SK-N-SH (cell line): ENCODE results near the gene B2M. TPM values are rescaled to one million over a fixed set of nuclear protein-coding genes. Genes with fewer than 3 reads are reported as not detected.
A peak's percentile ranks its signal among the peaks of the same experiment; 100 is the strongest.

Experiments used
- CTCF ChIA-PET: fragments of 300-600, 350-600 bp; formaldehyde crosslinking; extraction: SDS; loops from one replicate; lab custom pipeline; 2021; lab: Yijun Ruan, JAX
- POLR2A ChIA-PET: fragments of 350-600 bp; sonication (Branson Sonifier 250); formaldehyde crosslinking; extraction: SDS; loops from one replicate; lab custom pipeline; 2020; ENCODE audit warnings: antibody characterized with exemption, inconsistent platforms; lab: Yijun Ruan, JAX
- DNase-seq: peaks from one replicate; pipeline ENCODE4 v3.0.0; 2012
- H2AFZ ChIP-seq: fragments of 200-600 bp; sonication (generic); 2 replicates; pipeline ENCODE4 v1.8.1; 2016; ENCODE audit warnings: antibody characterized with exemption, mild to moderate bottlenecking, low read depth
- H3F3A ChIP-seq: fragments of 200-600 bp; sonication (generic); replicated peaks from 2 replicates; pipeline ENCODE3; 2016; ENCODE audit warnings: antibody characterized with exemption, mild to moderate bottlenecking; ENCODE audit not compliant: insufficient read depth
- H3K27ac ChIP-seq, 2 experiments: fragments of 200-500 bp in 1 of 2; fragments of 200-600 bp in 1 of 2; sonication (Bioruptor generic) in 1 of 2; sonication (generic), shearing (Covaris generic) in 1 of 2; 2 replicates each; pipeline versions ENCODE4 v1.5.1 to v1.6.1; 2014 to 2016; ENCODE audit warnings: low read depth in 2 of 2, inconsistent platforms in 1 of 2, low read length in 1 of 2, mild to moderate bottlenecking in 1 of 2, mixed read lengths in 1 of 2
- H3K27me3 ChIP-seq: fragments of 200-600 bp; sonication (generic), shearing (Covaris generic); 2 replicates; pipeline ENCODE4 v1.6.1; 2016; ENCODE audit warnings: mixed run types; ENCODE audit not compliant: insufficient read depth
- H3K36me3 ChIP-seq, 2 experiments: fragments of 200-500 bp in 1 of 2; fragments of 200-600 bp in 1 of 2; sonication (Bioruptor generic) in 1 of 2; sonication (generic) in 1 of 2; replicated peaks in 1 of 2; 2 replicates each; pipeline versions ENCODE3 to v1.5.1; 2014 to 2016; ENCODE audit warnings: low read length in 1 of 2, mild to moderate bottlenecking in 1 of 2; ENCODE audit not compliant: insufficient read depth in 2 of 2, control insufficient read depth in 1 of 2
- H3K4me1 ChIP-seq, 2 experiments: fragments of 200-500 bp in 1 of 2; fragments of 200-600 bp in 1 of 2; sonication (Bioruptor generic) in 1 of 2; sonication (generic), shearing (Covaris generic) in 1 of 2; 2 replicates each; pipeline versions ENCODE4 v1.5.1 to v1.6.1; 2014 to 2016; ENCODE audit warnings: low read depth in 1 of 2, low read length in 1 of 2, mixed run types in 1 of 2; ENCODE audit not compliant: insufficient read depth in 2 of 2, control insufficient read depth in 1 of 2
- H3K4me2 ChIP-seq: fragments of 200-600 bp; sonication (generic), shearing (Covaris generic); 2 replicates; pipeline ENCODE4 v1.6.1; 2017; ENCODE audit warnings: mixed run types
- H3K4me3 ChIP-seq, 2 experiments: fragments of 200-500 bp in 1 of 2; fragments of 200-600 bp in 1 of 2; sonication (Bioruptor generic) in 1 of 2; sonication (generic), shearing (Covaris generic) in 1 of 2; 2 replicates each; pipeline versions ENCODE4 v1.5.1 to v1.8.1; 2014 to 2016; ENCODE audit warnings: low read depth in 2 of 2, inconsistent platforms in 1 of 2, low read length in 1 of 2, mild to moderate bottlenecking in 1 of 2, mixed read lengths in 1 of 2, moderate library complexity in 1 of 2
- H3K79me2 ChIP-seq: fragments of 200-600 bp; sonication (generic); 2 replicates; pipeline ENCODE4 v1.8.1; 2017; ENCODE audit warnings: mild to moderate bottlenecking; ENCODE audit not compliant: insufficient read depth
- H3K9ac ChIP-seq: fragments of 200-600 bp; sonication (generic); 2 replicates; pipeline ENCODE4 v1.6.1; 2017; ENCODE audit warnings: mixed run types
- H3K9me2 ChIP-seq: fragments of 200-600 bp; sonication (generic); 2 replicates; pipeline ENCODE4 v1.6.1; 2017; ENCODE audit warnings: mixed run types
- H3K9me3 ChIP-seq: fragments of 200-600 bp; sonication (generic); 2 replicates; pipeline ENCODE4 v1.6.1; 2017; ENCODE audit warnings: mixed run types, mild to moderate bottlenecking, moderate library complexity
- H4K20me1 ChIP-seq: fragments of 200-600 bp; sonication (generic); 2 replicates; pipeline ENCODE4 v1.6.1; 2017; ENCODE audit warnings: mild to moderate bottlenecking, mixed run types; ENCODE audit not compliant: insufficient read depth
- CHD2 ChIP-seq: fragments of 150-350 bp; IDR thresholded peaks from 2 replicates; pipeline ENCODE4 v1.6.1; 2018; ENCODE audit warnings: low read length; ENCODE audit not compliant: partially characterized antibody
- CTCF ChIP-seq: fragments of 200-600 bp; sonication (generic); IDR thresholded peaks from 2 replicates; pipeline ENCODE4 v1.6.1; 2017; ENCODE audit warnings: antibody characterized with exemption, mild to moderate bottlenecking, moderate library complexity
- ELF1 ChIP-seq: IDR thresholded peaks from 2 replicates; pipeline ENCODE4 v1.4.0; 2012
- EZH2phosphoT487 ChIP-seq: fragments of 200-600 bp; sonication (generic); IDR thresholded peaks from 2 replicates; pipeline ENCODE4 v1.6.1; 2017; ENCODE audit warnings: low read depth, mixed run types, mild to moderate bottlenecking, antibody characterized with exemption, moderate library complexity, borderline replicate concordance
- FOSL2 ChIP-seq: IDR thresholded peaks from 2 replicates; pipeline ENCODE4 v1.4.0; 2012; ENCODE audit warnings: low read depth, mild to moderate bottlenecking, moderate library complexity, borderline replicate concordance
- FOXJ3 ChIP-seq: sonication (generic); formaldehyde crosslinking; IDR thresholded peaks from 2 replicates; pipeline ENCODE4 v1.5.1; 2020; ENCODE audit warnings: mild to moderate bottlenecking, missing genetic modification reagents
- GATA2 ChIP-seq: sonication (generic); formaldehyde crosslinking; IDR thresholded peaks from 2 replicates; pipeline ENCODE4 v1.5.0; 2020; ENCODE audit warnings: mild to moderate bottlenecking, missing genetic modification reagents
- IRF3 ChIP-seq: fragments of 150-350 bp; IDR thresholded peaks from 2 replicates; pipeline ENCODE4 v1.6.1; 2016; ENCODE audit warnings: mild to moderate bottlenecking, low read depth, low read length
- MAX ChIP-seq: IDR thresholded peaks from 2 replicates; pipeline ENCODE4 v1.4.0; 2012; ENCODE audit warnings: low read depth
- NFIC ChIP-seq: IDR thresholded peaks from 2 replicates; pipeline ENCODE4 v1.4.0; 2012; ENCODE audit warnings: borderline replicate concordance
- POLR2AphosphoS5 ChIP-seq: IDR thresholded peaks from 2 replicates; pipeline ENCODE4 v1.6.1; 2012; ENCODE audit warnings: low read depth, low read length
- RAD21 ChIP-seq: IDR thresholded peaks from 2 replicates; pipeline ENCODE4 v1.6.1; 2012; ENCODE audit warnings: mild to moderate bottlenecking, low read length
- RCOR1 ChIP-seq: fragments of 150-350 bp; IDR thresholded peaks from 2 replicates; pipeline ENCODE4 v1.6.1; 2017; ENCODE audit warnings: antibody characterized with exemption, low read length
- RXRA ChIP-seq: IDR thresholded peaks from 2 replicates; pipeline ENCODE4 v1.4.0; 2012; ENCODE audit warnings: low read depth, mild to moderate bottlenecking, borderline replicate concordance
- SIN3A ChIP-seq: IDR thresholded peaks from 2 replicates; pipeline ENCODE4 v1.6.1; 2012; ENCODE audit warnings: low read depth, mild to moderate bottlenecking, low read length, moderate library complexity, borderline replicate concordance
- SMC3 ChIP-seq: IDR thresholded peaks from 2 replicates; pipeline ENCODE4 v1.6.1; 2012; ENCODE audit warnings: low read depth, low read length, improper control_type of control experiment
- TAF1 ChIP-seq: IDR thresholded peaks from 2 replicates; pipeline ENCODE4 v1.6.1; 2012; ENCODE audit warnings: low read depth, mild to moderate bottlenecking, low read length, moderate library complexity, borderline replicate concordance
- TCF12 ChIP-seq: IDR thresholded peaks from 2 replicates; pipeline ENCODE4 v1.4.0; 2012
- TEAD4 ChIP-seq: IDR thresholded peaks from 2 replicates; pipeline ENCODE4 v1.4.0; 2012; ENCODE audit warnings: mild to moderate bottlenecking, borderline replicate concordance; ENCODE audit not compliant: insufficient read depth
- USF1 ChIP-seq: IDR thresholded peaks from 2 replicates; pipeline ENCODE4 v1.4.0; 2012; ENCODE audit warnings: low read depth, borderline replicate concordance
- USF2 ChIP-seq: fragments of 150-350 bp; IDR thresholded peaks from 2 replicates; pipeline ENCODE4 v1.6.1; 2017; ENCODE audit warnings: antibody characterized with exemption, low read length, low read depth, borderline replicate concordance
- YY1 ChIP-seq: IDR thresholded peaks from 2 replicates; pipeline ENCODE4 v1.4.0; 2012; ENCODE audit warnings: low read depth, mild to moderate bottlenecking
- ZBTB33 ChIP-seq: IDR thresholded peaks from 2 replicates; pipeline ENCODE4 v1.4.0; 2012; ENCODE audit warnings: low read depth, borderline replicate concordance
- WGBS: methylation state at CpG from one replicate; pipeline ENCODE4 v1.1.6; 2017; ENCODE audit warnings: low lambda C conversion rate; 5-methylcytosine and 5-hydroxymethylcytosine counted together
- polyA plus RNA-seq, 3 experiments: library from polyadenylated mRNA; depleted of rRNA; stranded (reverse); fragments of >200 nt; gene quantifications; 2 replicates each; pipeline ENCODE4 v1.2.3, GENCODE V29; 2012

B2M gene
- polyA plus RNA-seq, 1 of the 3 experiments (the other 2 are of a cell fraction): 1,193 TPM

- Histone ChIP-seq H3K27me3 (no peaks in the 10 kb centered on the region), H3K36me3 (peaks cover 12 to 22% of the 10 kb centered on the region in 2 experiments), H3K4me2 (peak within 1 kb of the TSS; percentile 85), H3K4me1 (peaks cover 7% of the 10 kb centered on the region in 2 experiments; a peak in 3 of 4 replicates), H3K9ac (peak within 1 kb of the TSS; percentile 92), H3K9me3 (no peaks in the 10 kb centered on the region), H3K79me2 (peaks cover 28% of the 10 kb centered on the region), H3K9me2 (no peaks in the 10 kb centered on the region), H3K27ac (peak within 1 kb of the TSS; percentile 84 to 93), H4K20me1 (no peaks in the 10 kb centered on the region), H3F3A (peaks cover 3% of the 10 kb centered on the region), H2AFZ (peak within 1 kb of the TSS; percentile 98), H3K4me3 (peak within 1 kb of the TSS; percentile 90 to 95)
- POLR2A ChIA-PET: interaction anchor here (0.6 to 3.0 kb wide), 12 partner anchors 14 to 260 kb away, joined by 3 to 22 read pairs (median 4); partner anchors contain the start of genes B2M, EIF3J, PATL2 and TRIM69
- DNase-seq: peak; percentile 94
- CTCF ChIA-PET: interaction anchor here (0.6 to 3.4 kb wide), 32 partner anchors 9 to 811 kb away, joined by 3 to 66 read pairs (median 4); partner anchors contain the start of genes B2M, EIF3J, PATL2 and TRIM69
- 70% methylated on average over 10 of the region's 53 CpGs for WGBS
- TF ChIP-seq FOSL2 (no peak), FOXJ3 (CRISPR knock-in tag) (no peak), TEAD4 (no peak), SIN3A (peak; percentile 29; the same call in 1 of the 2 replicates), SMC3 (peak; percentile 90), EZH2phosphoT487 (no peak), YY1 (peak; percentile 96), NFIC (0 out of 2 replicates have a peak, but pooled peaks have one; percentile 19), RXRA (no peak), CHD2 (peak; percentile 79), ZBTB33 (0 out of 2 replicates have a peak, but pooled peaks have one; percentile 32), POLR2AphosphoS5 (peak; percentile 93), USF2 (peak; percentile 64; the same call in 1 of the 2 replicates), RAD21 (peak; percentile 88), TCF12 (peak; percentile 24; the same call in 1 of the 2 replicates), CTCF (peak; percentile 84), USF1 (peak; percentile 90), TAF1 (peak; percentile 85), GATA2 (CRISPR knock-in tag) (peak; percentile 3; the same call in 1 of the 2 replicates), MAX (peak; percentile 92), RCOR1 (no peak), ELF1 (peak; percentile 74), IRF3 (no peak; the same call in 1 of the 2 replicates)
Measured at GRCh38 chr15:44663410-44664308, 47.7 kb upstream of the B2M start, which contains the start of gene SPG11. TSS of gene SPG11 (minus strand) at chr15:44663662. CDS start at chr15:44663647, 15 bp downstream.
